KMS-11 (cell line): ENCODE results near the gene PSMF1.

Source experiments
- H2AFZ ChIP-seq: fragments of 200-600 bp; sonication (generic); 2 replicates; pipeline ENCODE4 v1.6.1; 2016; ENCODE audit warnings: antibody characterized with exemption, mixed run types, low read depth
- H3K27ac ChIP-seq: fragments of 200-600 bp; sonication (generic); 2 replicates; pipeline ENCODE4 v1.6.1; 2016; ENCODE audit warnings: mild to moderate bottlenecking, mixed run types
- H3K27me3 ChIP-seq: fragments of 200-600 bp; sonication (generic); 2 replicates; pipeline ENCODE4 v1.6.1; 2017; ENCODE audit warnings: mild to moderate bottlenecking, low read depth, mixed run types, moderate library complexity; ENCODE audit not compliant: insufficient read depth
- H3K36me3 ChIP-seq: fragments of 200-600 bp; sonication (generic); 2 replicates; pipeline ENCODE4 v1.6.1; 2017; ENCODE audit warnings: mild to moderate bottlenecking, mixed run types; ENCODE audit not compliant: insufficient read depth
- H3K4me1 ChIP-seq: fragments of 200-600 bp; sonication (generic); 2 replicates; pipeline ENCODE4 v1.6.1; 2016; ENCODE audit warnings: mild to moderate bottlenecking, low read depth, mixed run types; ENCODE audit not compliant: poor library complexity, severe bottlenecking
- H3K4me2 ChIP-seq: fragments of 200-600 bp; sonication (generic); 2 replicates; pipeline ENCODE4 v1.7.0; 2016; ENCODE audit warnings: mild to moderate bottlenecking, mixed run types
- H3K4me3 ChIP-seq: fragments of 200-600 bp; sonication (generic); IDR thresholded peaks from 2 replicates; pipeline ENCODE4 v1.6.1; 2017; ENCODE audit warnings: low read depth, low read length, mixed read lengths; ENCODE audit not compliant: insufficient read depth
- H3K79me2 ChIP-seq: fragments of 200-600 bp; sonication (generic); 2 replicates; pipeline ENCODE4 v1.6.1; 2016; ENCODE audit warnings: low read depth, mixed run types; ENCODE audit not compliant: insufficient read depth
- H3K9ac ChIP-seq: fragments of 200-600 bp; sonication (generic); 2 replicates; pipeline ENCODE4 v1.6.1; 2016; ENCODE audit warnings: mild to moderate bottlenecking, mixed run types
- H4K20me1 ChIP-seq: fragments of 200-600 bp; sonication (generic); 2 replicates; pipeline ENCODE4 v1.6.1; 2016; ENCODE audit warnings: mild to moderate bottlenecking, mixed run types; ENCODE audit not compliant: insufficient read depth
- CTCF ChIP-seq: fragments of 200-600 bp; sonication (generic); conservative IDR thresholded peaks from 2 replicates; pipeline ENCODE4 v1.6.1; 2017; ENCODE audit warnings: low read depth, mild to moderate bottlenecking, antibody characterized with exemption, low read length, moderate library complexity, mixed read lengths

Gene PSMF1

GRCh38 chr20:1083431-1084080 lies 34.8 kb upstream of the PSMF1 start:
- Histone ChIP-seq H3K36me3 (no peaks in the 10 kb centered on the region), H2AFZ (peak overlapping the region; percentile 28; the same call in 1 of the 2 replicates), H4K20me1 (no peaks in the 10 kb centered on the region), H3K4me1 (peaks cover 89% of the 10 kb centered on the region), H3K9ac (peak overlapping the region; percentile 51), H3K27me3 (no peaks in the 10 kb centered on the region), H3K79me2 (no peaks in the 10 kb centered on the region), H3K4me2 (peak overlapping the region; percentile 63), H3K4me3 (no peak overlapping the region), H3K27ac (peak overlapping the region; percentile 96)
- TF ChIP-seq CTCF: no peak

GRCh38 chr20:1085492-1086276 lies 32.7 kb upstream of the PSMF1 start:
- H3K36me3 ChIP-seq: no peaks in the 10 kb centered on the region
- peak overlapping the region; percentile 96 for H3K27ac ChIP-seq
- no peak overlapping the region for H3K9ac ChIP-seq
- H3K27me3 ChIP-seq: no peaks in the 10 kb centered on the region
- H2AFZ ChIP-seq: no peak overlapping the region
- no peak overlapping the region for H3K4me3 ChIP-seq
- H4K20me1 ChIP-seq: no peaks in the 10 kb centered on the region
- peak overlapping the region; percentile 89 for H3K4me2 ChIP-seq
- H3K4me1 ChIP-seq: peaks cover 78% of the 10 kb centered on the region
- no peak for TF ChIP-seq CTCF
- no peaks in the 10 kb centered on the region for H3K79me2 ChIP-seq

- H3K79me2 ChIP-seq: no peaks in the 10 kb centered on the region
Observed at GRCh38 chr20:1086277-1087213, 31.9 kb upstream of the PSMF1 start.

More at GRCh38 chr20:1086277-1087213, 31.9 kb upstream of the PSMF1 start:
- peak overlapping the region; percentile 89 for H3K4me2 ChIP-seq
- H3K4me3 ChIP-seq: no peak overlapping the region
- peak overlapping the region; percentile 62; the same call in 1 of the 2 replicates for H3K9ac ChIP-seq
- H4K20me1 ChIP-seq: no peaks in the 10 kb centered on the region
- H3K27me3 ChIP-seq: no peaks in the 10 kb centered on the region
- no peak overlapping the region for H2AFZ ChIP-seq
- no peaks in the 10 kb centered on the region for H3K36me3 ChIP-seq
- peaks cover 73% of the 10 kb centered on the region for H3K4me1 ChIP-seq
- H3K27ac ChIP-seq: peak overlapping the region; percentile 96
- TF ChIP-seq CTCF: no peak
